VCaP (cell line): ENCODE measurements around the gene ABCC1.

Experiments
- H3K27ac ChIP-seq: fragments of 450-650 bp; 2 replicates; pipeline ENCODE4 v1.5.1; 2017
- CTCF ChIP-seq: fragments of 450-650 bp; conservative IDR thresholded peaks from 2 replicates; pipeline ENCODE4 v1.5.1; 2017; ENCODE audit warnings: mild to moderate bottlenecking, moderate library complexity

ABCC1 gene

GRCh38 chr16:15961571-15962090 is 12.2 kb downstream of the ABCC1 start:
- TF ChIP-seq CTCF = no peak

GRCh38 chr16:15963307-15963910 is 14.0 kb downstream of the ABCC1 start:
- TF ChIP-seq CTCF = no peak
- H3K27ac ChIP-seq = no peak overlapping the region

More at GRCh38 chr16:15961571-15962090, 12.2 kb downstream of the ABCC1 start:
- no peak overlapping the region for H3K27ac ChIP-seq

GRCh38 chr16:15966420-15966819 is 17.0 kb downstream of the ABCC1 start:
- H3K27ac ChIP-seq = no peak overlapping the region
- TF ChIP-seq CTCF = no peak

GRCh38 chr16:15966836-15967546 is 17.6 kb downstream of the ABCC1 start:
- no peak for TF ChIP-seq CTCF
- H3K27ac ChIP-seq = no peak overlapping the region

- TF ChIP-seq CTCF = no peak
- no peak overlapping the region for H3K27ac ChIP-seq
Observed at GRCh38 chr16:15967655-15968315, 18.4 kb downstream of the ABCC1 start.

GRCh38 chr16:15970202-15970601 is 20.8 kb downstream of the ABCC1 start:
- no peak for TF ChIP-seq CTCF
- no peak overlapping the region for H3K27ac ChIP-seq

DNA sequence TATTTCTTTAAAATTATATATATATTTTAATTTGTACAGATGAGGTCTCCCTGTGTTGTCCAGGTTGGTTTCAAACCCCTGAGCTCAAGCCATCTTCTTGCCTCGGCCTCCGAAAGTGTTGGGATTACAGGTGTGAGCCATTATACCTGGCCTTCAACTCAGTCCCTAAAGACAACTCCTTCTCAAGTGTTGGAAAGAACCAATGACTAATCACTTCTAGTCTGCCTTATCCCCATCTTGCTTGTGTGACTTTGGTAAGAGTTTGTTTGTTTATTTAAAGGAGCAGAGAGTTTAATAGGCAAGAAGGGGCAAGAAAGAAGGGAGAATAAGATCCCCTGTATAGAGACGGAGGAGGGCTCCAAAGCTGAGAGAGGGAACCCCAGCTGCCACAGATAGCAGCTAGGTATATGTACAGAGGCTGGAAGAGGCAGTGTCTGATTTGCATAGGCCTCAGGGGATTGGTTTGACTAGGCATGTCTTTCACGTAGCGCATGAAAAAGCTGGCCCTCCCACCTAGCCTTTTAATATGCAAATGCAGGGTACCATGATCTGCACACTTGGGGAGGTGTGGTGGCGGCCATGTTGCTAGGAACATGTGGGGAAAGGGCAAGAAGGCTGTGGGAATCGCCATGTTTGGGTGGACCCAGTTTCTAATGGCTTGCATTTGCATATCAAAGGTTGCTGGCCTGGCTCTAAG is 21.5 kb downstream of the ABCC1 start:
- H3K27ac ChIP-seq = no peak overlapping the region
- no peak for TF ChIP-seq CTCF
